ENCODE measurements around the gene IFNL2.

DNA sequence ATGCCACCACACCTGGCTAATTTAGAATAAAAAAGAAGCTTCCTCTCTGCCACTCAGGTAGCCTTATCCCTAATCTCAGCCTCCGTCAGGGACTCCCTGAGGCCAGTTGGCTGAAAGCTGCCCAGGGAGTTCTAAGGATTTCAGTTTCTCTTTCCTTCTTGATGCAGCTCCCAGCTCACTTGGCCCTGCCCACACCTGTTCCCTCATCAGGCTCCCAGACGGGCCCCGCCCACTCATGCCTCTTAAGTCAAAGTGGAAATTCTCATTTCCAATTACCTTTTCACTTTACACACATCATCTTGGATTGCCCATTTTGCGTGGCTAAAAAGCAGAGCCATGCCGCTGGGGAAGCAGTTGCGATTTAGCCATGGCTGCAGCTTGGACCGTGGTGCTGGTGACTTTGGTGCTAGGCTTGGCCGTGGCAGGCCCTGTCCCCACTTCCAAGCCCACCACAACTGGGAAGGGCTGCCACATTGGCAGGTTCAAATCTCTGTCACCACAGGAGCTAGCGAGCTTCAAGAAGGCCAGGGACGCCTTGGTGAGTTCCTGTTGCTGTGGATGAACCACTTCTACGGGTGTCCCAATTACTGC lies 28.0 kb downstream of the IFNL2 start, which contains the start of gene IFNL1:
- TF ChIP-seq CTCF (conservative IDR thresholded peaks at IDR 0.05 in 1 of 2, IDR thresholded peaks at IDR 0.05 in 1 of 2; ENCODE audit: low read depth in 1 of 2, low read length in 2 of 2) (no peak), EZH2 (IDR thresholded peaks at IDR 0.05; ENCODE audit: low read length, missing control alignments) (no peak)
